ENCODE results near the gene HELZ. TPM values are rescaled to one million over a fixed set of nuclear protein-coding genes. Genes with fewer than 3 reads are reported as not detected.

Gene HELZ
- total and polyA plus RNA-seq, 2 donors (not counting 3 experiments of a cell fraction or from before 2014, with no cell fraction given), result 8.0 to 47.3 TPM

DNA sequence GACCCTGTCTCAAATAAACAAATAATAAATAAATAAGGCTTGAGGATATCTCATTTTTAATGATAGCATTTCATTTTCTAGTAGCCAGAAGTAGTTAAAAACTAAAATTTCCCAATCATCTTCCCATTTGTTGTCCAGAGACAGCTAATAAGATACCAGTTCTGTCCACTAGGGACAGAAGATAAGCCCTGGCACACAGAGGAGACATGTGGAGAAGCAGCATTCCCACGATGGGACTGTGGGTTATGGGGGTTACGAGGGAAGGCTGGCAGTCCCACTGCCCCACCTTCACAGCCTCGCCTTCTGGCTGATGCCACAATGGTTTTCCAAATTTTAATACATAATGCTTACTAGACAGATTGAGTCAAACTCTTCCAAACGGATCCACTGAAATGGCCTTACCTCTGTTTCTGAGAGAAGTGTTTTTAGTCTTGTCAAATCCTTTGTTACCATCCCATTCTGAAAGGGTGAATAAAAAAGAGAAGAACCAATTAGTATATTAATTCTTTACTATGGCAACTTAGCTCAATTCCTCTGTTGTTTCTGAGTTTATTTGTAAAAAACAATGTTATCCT is 44.2 kb downstream of the HELZ start:
- Histone ChIP-seq H3K9me1 (replicated peaks; ENCODE audit: control insufficient read depth, extremely low read depth, insufficient read depth, low read length) (no peaks in the 10 kb centered on the region), H3K4me2 (ENCODE audit: insufficient read depth, low read length) (no peak overlapping the region), H3K27me3 (ENCODE audit: control insufficient read depth in 2 of 2, insufficient read depth in 2 of 2, low read length in 2 of 2) (no peaks in the 10 kb centered on the region), H2AFZ (ENCODE audit: low read depth, low read length) (no peak overlapping the region), H3K27ac (ENCODE audit: insufficient read depth, low read depth, low read length) (no peak overlapping the region), H4K20me1 (replicated peaks; ENCODE audit: control insufficient read depth, extremely low read depth, insufficient read depth, low read length) (no peaks in the 10 kb centered on the region), H3K79me2 (ENCODE audit: control insufficient read depth, insufficient read depth, low read length) (peaks cover 2% of the 10 kb centered on the region), H3K4me1 (ENCODE audit: control insufficient read depth, extremely low read depth, insufficient read depth, low read length) (no peaks in the 10 kb centered on the region), H3K4me3 (replicated peaks in 1 of 3; ENCODE audit: insufficient read depth in 1 of 3, low read depth in 1 of 3, low read length in 3 of 3) (no peak overlapping the region), H3K9ac (replicated peaks; ENCODE audit: extremely low read depth, insufficient read depth, low read length) (no peak overlapping the region), H3K36me3 (ENCODE audit: control insufficient read depth in 2 of 2, extremely low read depth in 1 of 2, insufficient read depth in 2 of 2, low read length in 2 of 2) (peaks cover 6 to 10% of the 10 kb centered on the region in 2 experiments), H3K9me3 (replicated peaks; ENCODE audit: control insufficient read depth, insufficient read depth, low read length) (no peaks in the 10 kb centered on the region)
- POLR2A ChIA-PET, result no interaction called here
- dilution Hi-C loops (cut with MboI; ENCODE audit: extremely low pct_ligation_motif_present, low sequenced_read_pairs) (no loop called here), intact Hi-C loops (cut with micrococcal nuclease) (no loop called here)
- FAIRE-seq (no peak), DNase-seq (ENCODE audit: low read depth, low spot score) (no peak)
- CTCF ChIA-PET, result interaction anchor here (0.6 to 2.1 kb wide), 11 partner anchors 10 to 275 kb away, joined by 3 to 12 read pairs (median 4); no protein-coding TSS in a partner anchor
- no TSS peak for BruUV-seq (replicated peaks)
- TF ChIP-seq CTCF (IDR thresholded peaks at IDR 0.05; ENCODE audit: extremely low read depth in 1 of 2, insufficient read depth in 1 of 2, low read depth in 1 of 2, low read length in 2 of 2) (peak; percentile 30 to 31), MAX (IDR thresholded peaks at IDR 0.05; ENCODE audit: insufficient read depth, insufficient read length) (no peak), MYC (IDR thresholded peaks at IDR 0.05; ENCODE audit: low read depth, low read length) (no peak)

DNA sequence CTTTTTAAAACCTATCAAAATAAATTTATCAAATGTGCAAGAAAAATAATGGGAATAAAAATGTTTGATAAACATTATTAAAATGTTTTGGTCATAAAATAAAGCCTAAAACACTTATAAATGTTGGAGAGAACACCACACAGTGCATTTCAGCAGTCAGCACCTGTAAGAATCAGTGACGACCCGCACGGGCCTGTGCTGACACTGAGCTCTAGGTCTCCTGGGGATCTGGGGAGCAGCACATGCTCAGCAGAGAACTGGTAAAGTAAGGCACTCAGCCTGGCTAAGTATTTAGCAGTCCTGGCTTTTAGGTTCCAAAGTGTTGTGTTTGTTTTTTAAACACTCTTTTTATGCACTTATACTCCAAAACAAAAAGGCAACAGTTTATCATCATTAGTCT is 46.9 kb downstream of the HELZ start:
- no TSS peak for BruUV-seq (replicated peaks)
- Histone ChIP-seq H4K20me1 (replicated peaks; ENCODE audit: control insufficient read depth, extremely low read depth, insufficient read depth, low read length) (no peaks in the 10 kb centered on the region), H3K9me3 (replicated peaks; ENCODE audit: control insufficient read depth, insufficient read depth, low read length) (no peaks in the 10 kb centered on the region), H3K27me3 (ENCODE audit: control insufficient read depth in 2 of 2, insufficient read depth in 2 of 2, low read length in 2 of 2) (no peaks in the 10 kb centered on the region), H3K9ac (replicated peaks; ENCODE audit: extremely low read depth, insufficient read depth, low read length) (no peak overlapping the region), H3K4me2 (ENCODE audit: insufficient read depth, low read length) (no peak overlapping the region), H2AFZ (ENCODE audit: low read depth, low read length) (no peak overlapping the region), H3K27ac (ENCODE audit: insufficient read depth, low read depth, low read length) (no peak overlapping the region), H3K36me3 (ENCODE audit: control insufficient read depth in 2 of 2, extremely low read depth in 1 of 2, insufficient read depth in 2 of 2, low read length in 2 of 2) (peaks cover 10% of the 10 kb centered on the region in 2 experiments), H3K4me1 (ENCODE audit: control insufficient read depth, extremely low read depth, insufficient read depth, low read length) (no peaks in the 10 kb centered on the region), H3K9me1 (replicated peaks; ENCODE audit: control insufficient read depth, extremely low read depth, insufficient read depth, low read length) (no peaks in the 10 kb centered on the region), H3K79me2 (ENCODE audit: control insufficient read depth, insufficient read depth, low read length) (no peaks in the 10 kb centered on the region), H3K4me3 (replicated peaks in 1 of 3; ENCODE audit: insufficient read depth in 1 of 3, low read depth in 1 of 3, low read length in 3 of 3) (no peak overlapping the region)
- ChIA-PET POLR2A (no interaction called here), CTCF (no interaction called here)
- intact Hi-C loops (cut with micrococcal nuclease), result no loop called here
- dilution Hi-C loops (cut with MboI; ENCODE audit: extremely low pct_ligation_motif_present, low sequenced_read_pairs), result no loop called here
- TF ChIP-seq MYC (IDR thresholded peaks at IDR 0.05; ENCODE audit: low read depth, low read length) (no peak), CTCF (IDR thresholded peaks at IDR 0.05; ENCODE audit: extremely low read depth in 1 of 2, insufficient read depth in 1 of 2, low read depth in 1 of 2, low read length in 2 of 2) (no peak), EZH2 (IDR thresholded peaks at IDR 0.05; ENCODE audit: borderline replicate concordance, low read depth, low read length, severe bottlenecking) (no peak), GATA2 (IDR thresholded peaks at IDR 0.05; ENCODE audit: insufficient read depth, insufficient read length, low read depth, low read length) (no peak), POLR2AphosphoS5 (IDR thresholded peaks at IDR 0.05; ENCODE audit: insufficient read depth, low read depth, low read length) (no peak), POLR2A (IDR thresholded peaks at IDR 0.05; ENCODE audit: low read depth, low read length) (no peak), MAX (IDR thresholded peaks at IDR 0.05; ENCODE audit: insufficient read depth, insufficient read length) (no peak), FOS (IDR thresholded peaks at IDR 0.05; ENCODE audit: borderline replicate concordance, insufficient read depth, low read length) (no peak), JUN (IDR thresholded peaks at IDR 0.05; ENCODE audit: borderline replicate concordance, insufficient read depth, insufficient read length, low read depth) (no peak)
- no peak for DNase-seq (ENCODE audit: low read depth, low spot score)
- no peak for FAIRE-seq
